HepG2 (cell line): ENCODE measurements around the gene SPPL2B. TPM values are rescaled to one million over a fixed set of nuclear protein-coding genes. Genes with fewer than 3 reads are reported as not detected.

Experiments used
- CC2D1A ChIP-seq: sonication (generic); formaldehyde crosslinking; IDR thresholded peaks from 2 replicates; pipeline ENCODE4 v1.8.1; 2023; ENCODE audit warnings: mild to moderate bottlenecking, missing genetic modification reagents
- CENPT ChIP-seq: sonication (generic); formaldehyde crosslinking; IDR thresholded peaks from 2 replicates; pipeline ENCODE4 v1.8.0; 2022; ENCODE audit warnings: low read depth, mild to moderate bottlenecking, moderate library complexity, missing genetic modification reagents
- ETV5 ChIP-seq: IDR thresholded peaks from 2 replicates; pipeline ENCODE4 v1.6.1; 2018; ENCODE audit warnings: missing biosample characterization, missing genetic modification reagents, inconsistent platforms, borderline replicate concordance
- NR2F6 ChIP-seq, 2 experiments: IDR thresholded peaks; 2 replicates each; pipeline ENCODE4 v1.6.1; 2016; ENCODE audit warnings: antibody characterized with exemption in 1 of 2, mild to moderate bottlenecking in 1 of 2
- SNAPC2 ChIP-seq: sonication (generic); formaldehyde crosslinking; IDR thresholded peaks from 2 replicates; pipeline ENCODE4 v1.8.1; 2022; ENCODE audit warnings: mild to moderate bottlenecking, missing genetic modification reagents
- TSC22D2 ChIP-seq: sonication (generic); formaldehyde crosslinking; IDR thresholded peaks from 2 replicates; pipeline ENCODE4 v1.5.1; 2020; ENCODE audit warnings: missing genetic modification reagents, mild to moderate bottlenecking, borderline replicate concordance
- ZMYM3 ChIP-seq: sonication (generic); formaldehyde crosslinking; IDR thresholded peaks from 2 replicates; pipeline ENCODE4 v1.5.1; 2020; ENCODE audit warnings: mild to moderate bottlenecking, missing genetic modification reagents
- ZNF101 ChIP-seq: sonication (generic); formaldehyde crosslinking; IDR thresholded peaks from 2 replicates; pipeline ENCODE4 v1.4.0; 2020; ENCODE audit warnings: mild to moderate bottlenecking, low read depth, missing genetic modification reagents, borderline replicate concordance
- ZNF570 ChIP-seq: sonication (generic); formaldehyde crosslinking; IDR thresholded peaks from 2 replicates; pipeline ENCODE4 v1.4.0; 2020; ENCODE audit warnings: mild to moderate bottlenecking, missing genetic modification reagents, borderline replicate concordance
- polyA plus RNA-seq, 8 experiments: library from polyadenylated mRNA; depleted of rRNA in 3 of 8; stranded (reverse) in 7 of 8; unstranded in 1 of 8; fragments of >200 nt; fragmentation: Illumina TruSeq in 4 of 8; extraction: Trizol in 4 of 8; gene quantifications; 2 replicates each; pipeline versions ENCODE4 v1.2.1 to v1.2.3, GENCODE V29; 2011 to 2016; ENCODE audit warnings: low read depth in 4 of 8, missing spikeins in 1 of 8, mixed read lengths in 1 of 8; ENCODE audit not compliant: insufficient read depth in 1 of 8
- total RNA-seq, 5 experiments: library from RNA; depleted of rRNA; stranded (reverse); fragments of >200 nt; fragmentation: Illumina TruSeq; extraction: Trizol; gene quantifications; 2 replicates each; pipeline ENCODE4 v1.2.3, GENCODE V29; 2016; ENCODE audit warnings: low read depth in 1 of 5
- TF ChIP-seq, protein P1 (sequence below): sonication (generic); formaldehyde crosslinking; IDR thresholded peaks from 2 replicates; pipeline ENCODE4 v1.4.0; 2020; ENCODE audit warnings: missing genetic modification reagents, borderline replicate concordance
- TF ChIP-seq, protein P2 (sequence below): sonication (generic); formaldehyde crosslinking; IDR thresholded peaks from 2 replicates; pipeline ENCODE4 v1.5.0; 2020; ENCODE audit warnings: mild to moderate bottlenecking, missing genetic modification reagents
- TF ChIP-seq, protein P3 (sequence below): sonication (generic); formaldehyde crosslinking; IDR thresholded peaks from 2 replicates; pipeline ENCODE4 v1.5.0; 2020; ENCODE audit warnings: mild to moderate bottlenecking, missing genetic modification reagents
- TF ChIP-seq, protein P4 (sequence below): sonication (generic); formaldehyde crosslinking; conservative IDR thresholded peaks from 2 replicates; pipeline ENCODE4 v1.4.0; 2020; ENCODE audit warnings: missing genetic modification reagents
- TF ChIP-seq, protein P5 (sequence below): sonication (generic); formaldehyde crosslinking; IDR thresholded peaks from 2 replicates; pipeline ENCODE4 v1.5.0; 2020; ENCODE audit warnings: mild to moderate bottlenecking, missing genetic modification reagents, borderline replicate concordance

The SPPL2B gene
- total and polyA plus RNA-seq, 2 of the 13 experiments (the other 11 are each of a cell fraction or from before 2014, with no cell fraction given) = 14.9 to 15.2 TPM

DNA sequence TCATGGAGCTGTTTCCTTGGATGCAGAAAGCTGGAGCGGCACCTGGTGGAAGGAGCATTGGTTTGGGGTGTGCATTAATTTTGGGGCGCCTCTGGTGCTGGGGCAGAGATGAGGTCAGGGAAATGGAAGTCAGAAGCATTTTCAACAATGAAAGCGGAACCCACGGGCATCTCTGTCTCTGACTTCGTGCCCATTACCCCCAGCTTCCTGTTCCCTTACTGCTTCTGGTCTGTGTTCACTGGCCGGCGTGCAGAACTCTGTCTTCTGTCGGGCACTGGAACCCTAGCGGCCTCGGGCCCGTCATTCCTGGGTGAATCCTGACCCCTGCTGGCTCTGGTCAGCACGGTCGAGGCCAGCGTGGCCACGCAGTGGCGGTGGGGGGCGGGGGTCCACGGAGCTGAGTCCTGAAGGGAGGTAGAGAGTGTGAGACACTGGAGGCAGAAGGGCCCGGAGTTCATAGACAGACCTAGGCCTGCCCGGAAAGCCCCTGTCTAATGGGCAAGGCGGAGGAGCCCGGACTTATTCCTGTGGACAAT, 12.6 kb upstream of the SPPL2B start (continued):
- TF ChIP-seq NR2F6 (IDR thresholded peaks at IDR 0.05) = 0 out of 2 replicates have a peak, but pooled peaks have one; percentile 10
- TF ChIP-seq NR2F6 (CRISPR knock-in tag; IDR thresholded peaks at IDR 0.05) = 0 out of 2 replicates have a peak, but pooled peaks have one; percentile 29
- TF ChIP-seq, protein P1, sequence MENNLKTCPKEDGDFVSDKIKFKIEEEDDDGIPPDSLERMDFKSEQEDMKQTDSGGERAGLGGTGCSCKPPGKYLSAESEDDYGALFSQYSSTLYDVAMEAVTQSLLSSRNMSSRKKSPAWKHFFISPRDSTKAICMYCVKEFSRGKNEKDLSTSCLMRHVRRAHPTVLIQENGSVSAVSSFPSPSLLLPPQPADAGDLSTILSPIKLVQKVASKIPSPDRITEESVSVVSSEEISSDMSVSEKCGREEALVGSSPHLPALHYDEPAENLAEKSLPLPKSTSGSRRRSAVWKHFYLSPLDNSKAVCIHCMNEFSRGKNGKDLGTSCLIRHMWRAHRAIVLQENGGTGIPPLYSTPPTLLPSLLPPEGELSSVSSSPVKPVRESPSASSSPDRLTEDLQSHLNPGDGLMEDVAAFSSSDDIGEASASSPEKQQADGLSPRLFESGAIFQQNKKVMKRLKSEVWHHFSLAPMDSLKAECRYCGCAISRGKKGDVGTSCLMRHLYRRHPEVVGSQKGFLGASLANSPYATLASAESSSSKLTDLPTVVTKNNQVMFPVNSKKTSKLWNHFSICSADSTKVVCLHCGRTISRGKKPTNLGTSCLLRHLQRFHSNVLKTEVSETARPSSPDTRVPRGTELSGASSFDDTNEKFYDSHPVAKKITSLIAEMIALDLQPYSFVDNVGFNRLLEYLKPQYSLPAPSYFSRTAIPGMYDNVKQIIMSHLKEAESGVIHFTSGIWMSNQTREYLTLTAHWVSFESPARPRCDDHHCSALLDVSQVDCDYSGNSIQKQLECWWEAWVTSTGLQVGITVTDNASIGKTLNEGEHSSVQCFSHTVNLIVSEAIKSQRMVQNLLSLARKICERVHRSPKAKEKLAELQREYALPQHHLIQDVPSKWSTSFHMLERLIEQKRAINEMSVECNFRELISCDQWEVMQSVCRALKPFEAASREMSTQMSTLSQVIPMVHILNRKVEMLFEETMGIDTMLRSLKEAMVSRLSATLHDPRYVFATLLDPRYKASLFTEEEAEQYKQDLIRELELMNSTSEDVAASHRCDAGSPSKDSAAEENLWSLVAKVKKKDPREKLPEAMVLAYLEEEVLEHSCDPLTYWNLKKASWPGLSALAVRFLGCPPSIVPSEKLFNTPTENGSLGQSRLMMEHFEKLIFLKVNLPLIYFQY (CRISPR knock-in tag) = no peak
- no peak for TF ChIP-seq ZNF101 (CRISPR knock-in tag)
- TF ChIP-seq, protein P2, sequence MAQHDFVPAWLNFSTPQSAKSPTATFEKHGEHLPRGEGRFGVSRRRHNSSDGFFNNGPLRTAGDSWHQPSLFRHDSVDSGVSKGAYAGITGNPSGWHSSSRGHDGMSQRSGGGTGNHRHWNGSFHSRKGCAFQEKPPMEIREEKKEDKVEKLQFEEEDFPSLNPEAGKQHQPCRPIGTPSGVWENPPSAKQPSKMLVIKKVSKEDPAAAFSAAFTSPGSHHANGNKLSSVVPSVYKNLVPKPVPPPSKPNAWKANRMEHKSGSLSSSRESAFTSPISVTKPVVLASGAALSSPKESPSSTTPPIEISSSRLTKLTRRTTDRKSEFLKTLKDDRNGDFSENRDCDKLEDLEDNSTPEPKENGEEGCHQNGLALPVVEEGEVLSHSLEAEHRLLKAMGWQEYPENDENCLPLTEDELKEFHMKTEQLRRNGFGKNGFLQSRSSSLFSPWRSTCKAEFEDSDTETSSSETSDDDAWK (CRISPR knock-in tag) = no peak
- 0 out of 2 replicates have a peak, but pooled peaks have one; percentile 36 for TF ChIP-seq CENPT
- no peak for TF ChIP-seq TSC22D2 (CRISPR knock-in tag)
- no peak for TF ChIP-seq ZNF570 (CRISPR knock-in tag)
- TF ChIP-seq ZMYM3 = no peak
- 0 out of 2 replicates have a peak, but pooled peaks have one; percentile 7 for TF ChIP-seq ETV5 (CRISPR knock-in tag)
- no peak for TF ChIP-seq CC2D1A (CRISPR knock-in tag)
- TF ChIP-seq, protein P3, sequence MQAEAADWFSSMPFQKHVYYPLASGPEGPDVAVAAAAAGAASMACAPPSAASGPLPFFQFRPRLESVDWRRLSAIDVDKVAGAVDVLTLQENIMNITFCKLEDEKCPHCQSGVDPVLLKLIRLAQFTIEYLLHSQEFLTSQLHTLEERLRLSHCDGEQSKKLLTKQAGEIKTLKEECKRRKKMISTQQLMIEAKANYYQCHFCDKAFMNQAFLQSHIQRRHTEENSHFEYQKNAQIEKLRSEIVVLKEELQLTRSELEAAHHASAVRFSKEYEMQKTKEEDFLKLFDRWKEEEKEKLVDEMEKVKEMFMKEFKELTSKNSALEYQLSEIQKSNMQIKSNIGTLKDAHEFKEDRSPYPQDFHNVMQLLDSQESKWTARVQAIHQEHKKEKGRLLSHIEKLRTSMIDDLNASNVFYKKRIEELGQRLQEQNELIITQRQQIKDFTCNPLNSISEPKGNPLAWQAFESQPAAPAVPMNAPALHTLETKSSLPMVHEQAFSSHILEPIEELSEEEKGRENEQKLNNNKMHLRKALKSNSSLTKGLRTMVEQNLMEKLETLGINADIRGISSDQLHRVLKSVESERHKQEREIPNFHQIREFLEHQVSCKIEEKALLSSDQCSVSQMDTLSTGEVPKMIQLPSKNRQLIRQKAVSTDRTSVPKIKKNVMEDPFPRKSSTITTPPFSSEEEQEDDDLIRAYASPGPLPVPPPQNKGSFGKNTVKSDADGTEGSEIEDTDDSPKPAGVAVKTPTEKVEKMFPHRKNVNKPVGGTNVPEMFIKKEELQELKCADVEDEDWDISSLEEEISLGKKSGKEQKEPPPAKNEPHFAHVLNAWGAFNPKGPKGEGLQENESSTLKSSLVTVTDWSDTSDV (CRISPR knock-in tag) = peak; percentile 85
- TF ChIP-seq, protein P4, sequence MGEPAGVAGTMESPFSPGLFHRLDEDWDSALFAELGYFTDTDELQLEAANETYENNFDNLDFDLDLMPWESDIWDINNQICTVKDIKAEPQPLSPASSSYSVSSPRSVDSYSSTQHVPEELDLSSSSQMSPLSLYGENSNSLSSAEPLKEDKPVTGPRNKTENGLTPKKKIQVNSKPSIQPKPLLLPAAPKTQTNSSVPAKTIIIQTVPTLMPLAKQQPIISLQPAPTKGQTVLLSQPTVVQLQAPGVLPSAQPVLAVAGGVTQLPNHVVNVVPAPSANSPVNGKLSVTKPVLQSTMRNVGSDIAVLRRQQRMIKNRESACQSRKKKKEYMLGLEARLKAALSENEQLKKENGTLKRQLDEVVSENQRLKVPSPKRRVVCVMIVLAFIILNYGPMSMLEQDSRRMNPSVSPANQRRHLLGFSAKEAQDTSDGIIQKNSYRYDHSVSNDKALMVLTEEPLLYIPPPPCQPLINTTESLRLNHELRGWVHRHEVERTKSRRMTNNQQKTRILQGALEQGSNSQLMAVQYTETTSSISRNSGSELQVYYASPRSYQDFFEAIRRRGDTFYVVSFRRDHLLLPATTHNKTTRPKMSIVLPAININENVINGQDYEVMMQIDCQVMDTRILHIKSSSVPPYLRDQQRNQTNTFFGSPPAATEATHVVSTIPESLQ = no peak
- TF ChIP-seq SNAPC2 (CRISPR knock-in tag) = no peak
- TF ChIP-seq, protein P5, sequence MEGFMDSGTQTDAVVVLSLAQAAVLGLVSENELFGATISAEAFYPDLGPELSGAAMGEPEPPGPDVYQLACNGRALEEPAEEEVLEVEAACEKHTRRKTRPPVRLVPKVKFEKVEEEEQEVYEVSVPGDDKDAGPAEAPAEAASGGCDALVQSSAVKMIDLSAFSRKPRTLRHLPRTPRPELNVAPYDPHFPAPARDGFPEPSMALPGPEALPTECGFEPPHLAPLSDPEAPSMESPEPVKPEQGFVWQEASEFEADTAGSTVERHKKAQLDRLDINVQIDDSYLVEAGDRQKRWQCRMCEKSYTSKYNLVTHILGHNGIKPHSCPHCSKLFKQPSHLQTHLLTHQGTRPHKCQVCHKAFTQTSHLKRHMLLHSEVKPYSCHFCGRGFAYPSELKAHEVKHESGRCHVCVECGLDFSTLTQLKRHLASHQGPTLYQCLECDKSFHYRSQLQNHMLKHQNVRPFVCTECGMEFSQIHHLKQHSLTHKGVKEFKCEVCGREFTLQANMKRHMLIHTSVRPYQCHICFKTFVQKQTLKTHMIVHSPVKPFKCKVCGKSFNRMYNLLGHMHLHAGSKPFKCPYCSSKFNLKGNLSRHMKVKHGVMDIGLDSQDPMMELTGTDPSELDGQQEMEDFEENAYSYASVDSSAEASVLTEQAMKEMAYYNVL (CRISPR knock-in tag) = 0 out of 2 replicates have a peak, but pooled peaks have one; percentile 40
